ENCODE results near the gene MCF2L.

MCF2L gene

GRCh38 chr13:112979406-112979902, 10.4 kb downstream of the MCF2L start:
- DNase-seq (ENCODE audit: low read depth, low spot score) = no peak

- DNase-seq (ENCODE audit: low read depth, low spot score) = no peak
Measured at GRCh38 chr13:112980434-112980833, 11.4 kb downstream of the MCF2L start.

- no peak for DNase-seq (ENCODE audit: low read depth, low spot score)
Measured at GRCh38 chr13:112981451-112981850, 12.4 kb downstream of the MCF2L start.

GRCh38 chr13:112982281-112983041, 13.4 kb downstream of the MCF2L start:
- DNase-seq (ENCODE audit: low read depth, low spot score) = no peak

GRCh38 chr13:112983042-112983305, 14.0 kb downstream of the MCF2L start:
- DNase-seq (ENCODE audit: low read depth, low spot score) = no peak

- DNase-seq (ENCODE audit: low read depth, low spot score) = no peak
Measured at GRCh38 chr13:112983428-112984196, 14.6 kb downstream of the MCF2L start.

- DNase-seq (ENCODE audit: low read depth, low spot score) = no peak
Measured at GRCh38 chr13:112984501-112984900, 15.5 kb downstream of the MCF2L start.

DNA sequence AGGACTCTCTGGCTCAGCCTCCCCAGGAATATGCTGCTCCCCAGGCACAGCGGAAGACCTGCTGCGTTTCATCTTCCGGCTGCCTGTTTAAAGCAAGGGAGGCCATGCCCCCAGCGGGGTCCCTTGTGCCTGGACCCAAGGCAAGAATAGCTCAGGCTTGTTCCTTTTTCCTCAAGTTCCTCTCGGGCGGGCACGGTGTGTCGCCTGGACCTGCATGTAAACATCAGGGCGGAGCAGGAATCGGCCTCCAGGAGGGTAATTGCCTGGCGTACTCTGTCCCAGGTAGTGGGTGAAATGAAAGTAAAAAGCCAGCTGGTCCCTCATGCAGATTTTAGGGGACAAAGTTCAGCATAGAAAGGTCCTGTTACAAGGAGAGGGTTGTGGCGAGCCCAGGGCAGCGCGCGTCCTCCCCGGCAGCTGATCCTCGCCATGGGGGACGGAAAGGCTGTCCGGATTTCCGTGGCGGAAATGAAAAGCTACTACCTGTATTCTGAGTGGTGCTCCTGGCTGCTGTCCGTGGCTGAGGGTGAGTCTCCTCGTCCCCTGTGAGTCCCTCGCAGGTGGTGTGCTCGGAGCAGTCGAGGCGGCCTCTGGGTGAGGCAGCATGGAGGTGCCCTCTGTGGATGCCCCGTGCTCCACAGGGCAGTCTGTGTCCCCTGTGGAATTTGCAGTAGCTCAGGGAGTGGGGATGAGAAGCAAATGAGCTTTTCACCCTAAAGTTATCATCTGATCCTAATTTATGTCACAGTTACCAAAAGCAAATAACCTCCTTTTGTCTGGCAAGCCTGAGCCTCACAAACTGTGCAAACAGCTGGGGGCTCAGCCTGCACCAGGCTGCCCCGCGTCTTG, 16.2 kb downstream of the MCF2L start:
- DNase-seq (ENCODE audit: low read depth, low spot score) = no peak

DNA sequence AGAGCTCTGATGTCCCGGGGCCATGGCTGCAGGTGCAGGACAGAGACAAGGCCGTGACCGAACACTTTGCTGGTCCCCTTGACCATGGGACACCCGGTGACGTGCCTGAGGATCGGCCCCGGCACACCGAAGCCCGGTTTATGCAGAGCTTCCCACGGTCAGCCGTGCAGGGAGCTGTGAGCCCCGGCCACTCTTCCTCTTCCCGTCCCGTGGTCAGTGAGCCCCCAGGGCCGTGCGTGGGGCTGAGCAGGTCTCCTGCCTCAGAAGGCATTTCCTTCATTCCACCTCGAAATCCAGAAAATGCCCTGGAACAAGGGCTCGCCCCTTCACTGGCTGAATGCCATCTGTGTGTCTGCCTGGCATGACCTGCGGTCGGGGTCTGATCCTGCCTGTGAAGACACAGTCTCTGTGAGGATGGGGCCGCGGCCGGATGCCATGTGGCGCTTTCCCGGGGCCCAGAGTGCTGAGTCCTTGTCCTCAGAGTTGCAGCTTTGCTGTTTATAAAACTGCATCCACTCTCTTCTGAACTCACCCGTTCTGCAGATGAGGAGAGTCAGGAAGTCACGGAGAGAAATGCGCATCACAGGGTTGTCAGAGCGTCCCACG, 16.9 kb downstream of the MCF2L start:
- no peak for DNase-seq (ENCODE audit: low read depth, low spot score)

- DNase-seq (ENCODE audit: low read depth, low spot score) = no peak
Measured at GRCh38 chr13:112986470-112986869, 17.5 kb downstream of the MCF2L start.

GRCh38 chr13:112986946-112987681, 18.1 kb downstream of the MCF2L start:
- no peak for DNase-seq (ENCODE audit: low read depth, low spot score)

DNA sequence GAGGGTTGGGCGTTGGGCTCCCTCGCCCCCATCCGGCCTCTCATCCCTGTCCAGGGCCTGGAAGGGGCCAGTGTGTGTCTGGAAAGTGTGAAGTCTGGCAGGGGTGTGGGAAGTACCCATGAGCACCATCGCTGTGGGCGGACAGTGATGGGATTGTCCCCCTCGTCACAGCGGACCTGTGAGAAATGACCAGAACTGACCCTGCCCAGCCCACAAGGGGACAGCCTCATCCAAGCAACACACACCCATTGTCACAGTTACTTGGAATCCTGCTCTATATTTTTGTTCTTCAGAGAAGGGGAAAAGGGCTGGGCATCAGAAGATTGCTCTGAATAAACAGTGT, 18.6 kb downstream of the MCF2L start:
- no peak for DNase-seq (ENCODE audit: low read depth, low spot score)

- no peak for DNase-seq (ENCODE audit: low read depth, low spot score)
Measured at GRCh38 chr13:112990783-112991182, 21.8 kb downstream of the MCF2L start.

DNA sequence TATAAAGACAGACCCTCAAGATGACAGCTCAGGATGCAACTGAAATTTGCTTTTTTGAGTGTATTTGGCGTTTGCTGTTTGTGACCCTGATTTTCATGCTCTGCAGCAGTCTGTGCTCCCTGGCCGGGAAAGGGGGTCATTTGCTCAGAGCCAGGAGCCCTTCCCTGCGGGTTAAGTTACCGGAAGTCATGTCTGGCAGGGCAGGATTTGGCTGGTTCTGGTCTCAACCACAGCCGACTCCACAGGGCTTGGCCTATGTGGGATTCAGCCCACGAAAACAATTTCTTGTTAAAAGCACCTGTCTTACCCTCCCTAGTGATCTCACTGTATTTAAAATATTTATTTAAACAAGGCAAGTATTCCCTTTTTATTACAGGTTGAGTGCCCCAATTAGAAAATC, 22.6 kb downstream of the MCF2L start:
- no peak for DNase-seq (ENCODE audit: low read depth, low spot score)

DNA sequence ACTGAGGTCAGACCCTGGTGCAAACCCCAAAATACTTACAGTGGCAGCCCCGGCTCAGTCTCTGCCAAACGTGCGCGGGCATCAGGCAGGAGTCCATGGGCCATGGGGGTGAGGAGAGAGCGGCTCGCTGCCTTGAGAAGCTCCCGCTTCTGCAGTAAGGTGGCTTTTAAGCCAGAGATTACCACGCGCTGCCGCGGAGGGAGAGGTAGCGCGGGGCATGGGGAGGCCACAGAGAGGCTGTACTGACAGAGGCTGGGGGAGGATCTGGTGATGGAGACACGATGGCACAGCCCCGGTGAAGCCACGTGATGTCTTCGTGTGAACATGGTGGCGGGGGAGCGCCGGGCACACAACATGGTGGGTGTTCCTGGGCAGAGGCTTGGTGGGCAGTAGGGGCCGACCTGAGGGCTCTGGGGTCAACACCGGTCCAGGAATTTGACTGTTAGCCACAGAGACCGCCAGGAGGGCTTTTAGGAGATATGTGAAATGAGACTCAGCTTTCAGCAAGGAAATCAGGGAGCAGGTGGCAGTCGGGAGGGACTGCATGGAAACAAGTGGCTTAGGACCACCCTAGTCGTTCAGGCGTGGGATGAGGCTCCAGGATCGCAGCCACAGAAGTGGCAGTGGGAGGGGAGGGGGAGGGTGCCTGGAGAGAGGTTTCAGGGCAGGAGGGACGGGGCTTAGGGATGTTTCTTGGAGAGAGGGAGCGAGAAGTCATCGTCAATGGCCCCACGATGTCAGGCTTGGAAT, 24.1 kb downstream of the MCF2L start:
- DNase-seq (ENCODE audit: low read depth, low spot score) = no peak

- DNase-seq (ENCODE audit: low read depth, low spot score) = no peak
Measured at GRCh38 chr13:112994084-112994780, 25.2 kb downstream of the MCF2L start.

GRCh38 chr13:112994781-112995355, 25.9 kb downstream of the MCF2L start:
- DNase-seq (ENCODE audit: low read depth, low spot score) = no peak

DNA sequence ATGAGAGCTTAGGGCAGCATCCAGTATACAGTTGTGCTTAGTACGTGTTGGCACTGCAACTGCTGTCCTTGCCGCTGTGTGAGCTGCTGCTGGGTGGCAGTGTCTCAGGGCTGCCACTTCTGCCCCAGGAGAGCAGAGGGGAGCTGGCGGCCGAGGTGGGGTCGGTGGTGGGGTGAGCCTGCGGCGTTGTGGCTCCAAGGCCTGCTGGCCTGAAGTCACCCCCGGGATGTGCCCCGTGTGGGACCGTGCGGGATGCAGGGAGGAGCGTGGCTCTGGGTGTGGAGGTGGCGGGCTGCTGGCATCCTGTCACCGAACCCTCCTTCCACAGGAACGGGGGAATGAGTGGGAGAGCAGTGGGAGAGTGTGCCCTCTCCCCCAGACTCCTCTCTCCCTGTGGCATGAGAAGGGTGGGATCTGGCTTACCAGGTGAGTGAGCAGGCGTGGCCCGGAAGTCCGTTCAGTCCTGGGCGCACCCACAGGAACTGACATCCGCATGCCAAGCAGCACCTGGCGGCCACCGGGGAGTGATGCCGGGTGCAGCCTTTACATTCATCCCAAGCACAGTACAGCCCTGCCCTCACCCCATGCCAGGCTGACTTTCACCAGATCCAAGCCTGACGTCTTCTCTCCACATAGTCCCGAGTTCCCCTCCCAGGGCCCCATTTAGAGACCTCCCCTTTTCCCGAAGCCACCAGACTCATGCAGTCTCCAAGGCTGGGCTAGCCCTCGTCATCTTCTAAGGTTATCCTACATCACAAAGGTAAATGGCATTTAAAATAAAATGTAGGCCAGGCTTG, 26.6 kb downstream of the MCF2L start:
- no peak for DNase-seq (ENCODE audit: low read depth, low spot score)

- no peak for DNase-seq (ENCODE audit: low read depth, low spot score)
Measured at GRCh38 chr13:112996671-112997091, 27.7 kb downstream of the MCF2L start.
